H1 (cell line): ENCODE data around the gene ZNF143. TPM values are rescaled to one million over a fixed set of nuclear protein-coding genes. Genes with fewer than 3 reads are reported as not detected.

ENCODE experiments used
- EGR1 ChIP-seq: IDR thresholded peaks from 2 replicates; pipeline ENCODE4 v1.6.1; 2011; ENCODE audit warnings: low read depth, low read length, borderline replicate concordance
- SIX5 ChIP-seq: IDR thresholded peaks from 2 replicates; pipeline ENCODE4 v1.6.1; 2011; ENCODE audit warnings: mild to moderate bottlenecking, low read depth, low read length
- SP1 ChIP-seq: IDR thresholded peaks from 2 replicates; pipeline ENCODE4 v1.6.1; 2011; ENCODE audit warnings: low read depth, low read length
- YY1 ChIP-seq: IDR thresholded peaks from 2 replicates; pipeline ENCODE4 v1.6.1; 2011; ENCODE audit warnings: low read depth, mild to moderate bottlenecking, low read length
- polyA plus RNA-seq, 7 experiments: library from polyadenylated mRNA; depleted of rRNA in 3 of 7; stranded (reverse) in 5 of 7; unstranded in 2 of 7; fragments of >200 nt in 5 of 7; fragments of 200-250 nt in 2 of 7; gene quantifications; 1 replicate in 5 of 7; 2 replicates in 1 of 7; 4 replicates in 1 of 7; pipeline versions ENCODE4 v1.2.1 to v1.2.3, GENCODE V29; 2011 to 2013; ENCODE audit warnings: missing spikeins in 2 of 7, mixed read lengths in 2 of 7
- total RNA-seq: library from RNA; stranded (reverse); fragmentation: NEBNext Ultra II Directional; extraction: Animal tissue kit (Norgen Biotek cat#: 25700); gene quantifications from 2 replicates; pipeline ENCODE4 v1.2.1, GENCODE V29; 2021

Gene ZNF143
- total and polyA plus RNA-seq, 2 of the 8 experiments (the other 6 are each of a cell fraction or from before 2014, with no cell fraction given) = 43.0 to 69.2 TPM

DNA sequence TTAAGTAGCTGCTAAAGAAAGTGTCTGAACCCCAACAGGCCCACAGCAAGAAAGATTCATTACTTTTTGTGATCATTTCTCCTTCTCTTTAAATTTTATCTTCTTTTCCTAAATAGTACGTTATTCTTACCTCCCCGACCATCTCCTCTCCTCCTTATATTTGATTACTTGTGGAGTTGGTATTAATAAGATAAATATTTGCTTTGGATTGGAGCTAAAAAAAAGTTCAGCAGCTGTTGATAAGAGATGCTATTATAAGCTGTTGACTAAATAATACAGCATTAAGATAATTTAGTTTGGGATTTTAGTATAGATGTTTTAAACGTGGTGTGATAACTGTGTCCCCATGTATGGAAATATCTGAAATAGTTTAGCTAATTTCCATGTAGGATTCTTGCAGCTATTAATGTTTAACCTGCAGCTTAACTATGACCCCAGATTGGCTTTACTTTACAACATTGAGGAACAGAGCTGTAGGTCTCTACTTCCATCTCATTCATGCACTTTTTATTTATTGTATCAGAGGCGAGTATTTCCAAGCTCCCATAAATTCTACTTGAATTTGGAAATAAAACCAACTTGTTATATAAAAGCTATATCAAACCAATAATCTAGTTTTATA, 37.8 kb downstream of the ZNF143 start (continued):
- TF ChIP-seq YY1 (no peak), SP1 (no peak), SIX5 (no peak), EGR1 (no peak)
